ENCODE data around the gene SLC25A22. TPM values are rescaled to one million over a fixed set of nuclear protein-coding genes. Genes with fewer than 3 reads are reported as not detected.

SLC25A22 gene
- total RNA-seq, 1 donor from 2014 or later = 10.3 TPM

DNA sequence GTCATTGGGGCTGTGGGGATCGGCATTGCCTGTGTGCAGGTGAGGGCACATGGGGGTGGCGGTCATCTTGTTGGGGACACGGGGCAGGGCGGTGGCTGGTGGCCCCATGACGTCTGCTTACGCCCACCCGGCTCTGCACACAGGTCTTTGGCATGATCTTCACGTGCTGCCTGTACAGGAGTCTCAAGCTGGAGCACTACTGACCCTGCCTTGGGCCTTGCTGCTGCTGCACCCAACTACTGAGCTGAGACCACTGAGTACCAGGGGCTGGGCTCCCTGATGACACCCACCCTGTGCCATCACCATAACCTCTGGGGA, 39.9 kb upstream of the SLC25A22 start:
- Histone ChIP-seq H3K27me3 (no peaks in the 10 kb centered on the region), H3K9me3 (no peaks in the 10 kb centered on the region), H3K36me3 (peaks cover 0 to 48% of the 10 kb centered on the region in 2 donors), H3K4me1 (peaks cover 81% of the 10 kb centered on the region), H3K27ac (no peak overlapping the region), H3K4me3 (no peak overlapping the region)
- TF ChIP-seq CTCF (IDR thresholded peaks at IDR 0.05) (no peak), POLR2A (IDR thresholded peaks at IDR 0.05) (no peak), POLR2AphosphoS5 (IDR thresholded peaks at IDR 0.05; ENCODE audit: insufficient read depth in 1 of 2, low read depth in 1 of 2) (no peak)
- no peak for DNase-seq (ENCODE audit: extremely low spot score in 2 of 2)
- intact Hi-C loops (cut with DNase I) = no loop called here

- no peak for TF ChIP-seq POLR2AphosphoS5 (IDR thresholded peaks at IDR 0.05; ENCODE audit: insufficient read depth in 1 of 2, low read depth in 1 of 2)
- TF ChIP-seq POLR2A (IDR thresholded peaks at IDR 0.05) = no peak
- no peak for TF ChIP-seq CTCF (IDR thresholded peaks at IDR 0.05)
- Histone ChIP-seq H3K4me1 (peaks cover 81% of the 10 kb centered on the region), H3K4me3 (no peak overlapping the region), H3K27me3 (no peaks in the 10 kb centered on the region), H3K27ac (no peak overlapping the region), H3K36me3 (peaks cover 0 to 48% of the 10 kb centered on the region in 2 donors), H3K9me3 (no peaks in the 10 kb centered on the region)
- no peak for DNase-seq (ENCODE audit: extremely low spot score in 2 of 2)
- intact Hi-C loops (cut with DNase I) = no loop called here
These were observed 39.3 kb upstream of the SLC25A22 start for GRCh38 chr11:837189-837989.

DNA sequence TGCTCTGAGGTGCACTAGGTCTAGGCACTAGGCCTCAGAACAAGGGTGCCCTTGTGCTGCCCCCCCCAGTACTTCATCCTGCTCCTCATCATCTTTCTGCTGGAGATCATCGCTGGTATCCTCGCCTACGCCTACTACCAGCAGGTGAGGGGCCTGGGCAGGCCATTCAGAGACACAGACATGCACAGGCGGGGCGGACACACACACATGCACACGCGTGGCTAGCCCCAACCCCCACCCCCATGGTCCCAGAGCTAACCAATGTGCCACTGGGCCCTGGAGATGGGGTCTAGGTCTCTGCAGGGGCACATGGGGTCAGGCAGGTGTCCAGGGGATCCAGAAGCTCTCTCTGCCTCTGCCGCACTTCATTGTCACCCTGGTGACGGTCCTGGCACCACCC, 38.6 kb upstream of the SLC25A22 start:
- no peaks in the 10 kb centered on the region for H3K27me3 ChIP-seq
- no peak for DNase-seq (ENCODE audit: extremely low spot score in 2 of 2)
- H3K4me1 ChIP-seq = peaks cover 86% of the 10 kb centered on the region
- no peak overlapping the region for H3K4me3 ChIP-seq
- no peaks in the 10 kb centered on the region for H3K9me3 ChIP-seq
- no peak overlapping the region for H3K27ac ChIP-seq
- intact Hi-C loops (cut with DNase I) = no loop called here
- peaks cover 0 to 48% of the 10 kb centered on the region in 2 donors for H3K36me3 ChIP-seq
- TF ChIP-seq CTCF (IDR thresholded peaks at IDR 0.05) = no peak
- TF ChIP-seq POLR2A (IDR thresholded peaks at IDR 0.05) = no peak
- no peak for TF ChIP-seq POLR2AphosphoS5 (IDR thresholded peaks at IDR 0.05; ENCODE audit: insufficient read depth in 1 of 2, low read depth in 1 of 2)

DNA sequence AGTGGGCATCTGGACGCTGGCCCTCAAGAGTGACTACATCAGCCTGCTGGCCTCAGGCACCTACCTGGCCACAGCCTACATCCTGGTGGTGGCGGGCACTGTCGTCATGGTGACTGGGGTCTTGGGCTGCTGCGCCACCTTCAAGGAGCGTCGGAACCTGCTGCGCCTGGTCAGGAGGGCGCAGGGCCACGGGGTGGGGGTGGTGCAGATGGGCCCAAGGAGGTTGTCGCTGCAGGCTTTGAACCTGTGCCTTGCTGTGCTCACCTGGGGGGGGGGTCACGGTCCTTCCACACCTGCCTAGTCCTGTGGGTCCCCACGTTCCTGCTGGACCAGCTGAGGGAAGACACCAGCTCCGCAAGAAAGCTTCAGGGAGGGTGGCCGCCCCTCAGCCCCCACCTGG, 38.2 kb upstream of the SLC25A22 start:
- intact Hi-C loops (cut with DNase I) = no loop called here
- Histone ChIP-seq H3K36me3 (peaks cover 0 to 48% of the 10 kb centered on the region in 2 donors), H3K4me3 (no peak overlapping the region), H3K27ac (no peak overlapping the region), H3K9me3 (no peaks in the 10 kb centered on the region), H3K27me3 (no peaks in the 10 kb centered on the region), H3K4me1 (peaks cover 86% of the 10 kb centered on the region)
- TF ChIP-seq POLR2A (IDR thresholded peaks at IDR 0.05) = no peak
- TF ChIP-seq CTCF (IDR thresholded peaks at IDR 0.05) = no peak
- TF ChIP-seq POLR2AphosphoS5 (IDR thresholded peaks at IDR 0.05; ENCODE audit: insufficient read depth in 1 of 2, low read depth in 1 of 2) = no peak
- no peak for DNase-seq (ENCODE audit: extremely low spot score in 2 of 2)
